GM21529 (cell line): ENCODE data around the gene PRR5.
"Not testable (repeated sequence)": the region's sequence is repeated elsewhere in the genome, so short reads cannot be mapped to it uniquely, and the experiment has no call there.

Experiments
- ATAC-seq: cut with Tn5 transposase; IDR thresholded peaks from one replicate; pipeline ENCODE4 v1.9.1; 2021; ENCODE audit not compliant: unreplicated experiment

PRR5 gene

DNA sequence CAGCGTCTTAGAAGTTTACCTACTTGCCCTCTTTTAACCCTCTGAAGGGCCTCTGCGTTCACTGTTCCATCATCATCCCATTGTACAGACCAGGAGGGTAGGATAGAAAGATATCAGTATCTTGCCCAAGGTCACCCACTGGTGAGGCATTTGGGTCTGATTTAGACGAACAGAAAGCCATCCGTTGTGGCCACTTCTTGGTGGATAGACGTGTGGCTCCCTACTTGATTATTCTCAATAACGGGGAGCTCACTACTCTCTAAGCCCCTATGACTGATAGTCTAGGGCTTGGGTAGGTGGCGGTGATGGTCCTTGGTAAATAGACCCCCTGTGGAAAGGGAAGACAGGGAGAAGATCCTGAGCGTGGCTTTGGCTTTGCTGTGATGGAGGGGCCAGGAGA lies 28.6 kb upstream of the PRR5 start:
- no peak for ATAC-seq

- not testable (repeated sequence) for ATAC-seq
Observed at GRCh38 chr22:44676066-44676440, 26.0 kb upstream of the PRR5 start.

DNA sequence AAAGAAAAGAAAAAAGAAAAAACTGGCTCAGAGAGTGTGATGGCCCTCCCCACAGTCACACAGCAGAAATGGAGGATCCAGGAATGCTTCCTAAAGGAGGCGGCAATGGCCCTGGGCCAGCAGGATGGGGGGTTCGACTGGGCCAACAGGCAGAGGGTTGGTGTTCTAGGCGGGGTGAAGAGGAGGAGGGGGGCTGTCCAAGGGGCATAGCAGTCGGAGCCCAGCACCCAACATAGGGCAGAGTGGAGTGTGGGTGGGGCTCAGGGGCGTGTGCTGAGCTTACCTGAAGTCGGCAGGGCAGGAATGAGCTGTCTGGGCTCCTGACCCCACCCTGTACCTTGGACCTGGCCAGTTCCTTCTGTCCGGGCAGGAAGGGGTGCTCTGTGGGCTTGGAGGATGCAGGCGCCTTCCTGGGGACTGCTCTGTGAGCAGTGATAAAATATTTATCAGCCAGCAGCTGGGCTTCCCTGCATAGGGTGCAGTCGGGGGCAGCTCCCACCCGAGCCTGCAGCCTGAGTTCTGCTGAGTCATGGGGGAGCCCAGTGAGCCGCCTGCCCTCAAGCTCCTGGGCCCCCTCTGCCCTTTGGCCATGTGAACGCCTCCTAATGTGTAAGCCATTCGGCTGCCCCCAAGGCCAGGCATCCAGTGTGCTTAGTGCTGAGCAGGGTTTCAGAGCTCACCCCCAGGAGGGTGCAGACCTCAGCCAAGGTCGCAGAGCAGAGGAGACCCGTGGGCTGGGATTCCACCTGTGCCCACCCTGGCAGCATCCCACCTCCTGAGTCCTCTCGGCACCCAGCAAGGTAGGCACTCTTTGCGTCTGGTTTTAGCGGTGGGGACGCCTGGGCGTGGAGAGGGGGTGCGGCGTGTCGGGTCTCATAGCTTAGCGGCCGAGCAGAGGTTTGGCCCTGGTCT lies 25.3 kb upstream of the PRR5 start:
- no peak for ATAC-seq

DNA sequence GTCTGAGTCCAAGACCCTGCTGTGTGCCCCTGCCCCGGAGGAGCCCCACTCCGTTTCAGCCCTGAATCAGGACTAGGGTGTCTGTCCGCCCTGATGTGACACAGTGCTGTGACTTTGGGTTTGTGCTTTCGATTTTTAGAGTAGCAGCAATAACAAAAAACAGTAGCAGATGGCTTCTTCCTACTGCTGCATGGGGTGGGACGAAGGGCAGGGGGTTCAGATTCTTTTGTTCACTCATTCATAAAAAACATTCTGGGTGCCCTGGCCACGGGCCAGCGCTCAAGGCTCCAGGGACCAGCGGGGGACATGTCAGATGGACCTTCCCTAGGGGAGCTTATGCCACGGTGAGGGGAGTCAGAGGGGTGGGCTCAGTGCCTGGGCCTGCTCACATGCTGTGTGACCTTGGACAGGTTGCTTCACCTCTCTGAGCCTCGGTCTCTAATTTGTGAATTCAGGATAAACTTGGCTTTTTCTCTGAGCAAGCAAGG lies 24.6 kb upstream of the PRR5 start:
- no peak for ATAC-seq

GRCh38 chr22:44677871-44678555 lies 24.0 kb upstream of the PRR5 start:
- no peak for ATAC-seq

DNA sequence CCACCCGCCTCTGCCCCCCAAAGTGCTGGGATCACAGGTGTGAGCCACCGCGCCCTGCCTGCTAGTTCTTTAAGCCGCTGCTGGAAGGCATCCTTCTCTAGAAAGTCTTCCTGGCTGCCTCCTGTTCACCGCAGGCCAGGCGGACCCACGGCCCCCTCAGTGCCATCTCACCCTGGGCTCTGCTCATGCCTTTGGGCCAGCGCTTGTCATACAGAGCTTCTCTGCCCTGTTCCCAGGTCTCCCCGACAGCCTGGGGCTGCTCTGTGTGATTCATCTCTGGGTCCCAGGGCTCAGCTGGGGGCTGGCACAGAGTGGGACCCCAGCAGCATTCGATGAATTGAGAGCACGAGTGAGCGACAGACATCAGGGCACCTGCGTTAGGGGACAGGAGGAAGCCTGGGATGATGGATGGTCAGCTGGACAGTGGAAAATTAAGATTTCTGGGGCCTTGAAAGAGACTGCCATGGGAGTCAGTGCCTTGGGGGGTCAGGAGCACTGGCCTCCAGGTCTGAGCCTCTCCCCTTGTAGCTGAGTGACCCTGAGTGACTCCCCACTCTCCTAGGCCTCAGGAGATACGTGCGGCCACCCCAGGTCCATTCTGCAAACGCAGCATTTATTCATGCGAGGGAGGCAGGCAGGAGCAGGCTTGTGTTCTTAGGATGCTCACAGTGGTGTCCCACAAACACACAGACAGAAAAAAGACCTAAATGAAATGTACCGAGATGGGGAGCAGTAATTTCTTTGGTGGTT lies 23.3 kb upstream of the PRR5 start:
- no peak for ATAC-seq

GRCh38 chr22:44679306-44679647 lies 22.7 kb upstream of the PRR5 start:
- not testable (repeated sequence) for ATAC-seq

DNA sequence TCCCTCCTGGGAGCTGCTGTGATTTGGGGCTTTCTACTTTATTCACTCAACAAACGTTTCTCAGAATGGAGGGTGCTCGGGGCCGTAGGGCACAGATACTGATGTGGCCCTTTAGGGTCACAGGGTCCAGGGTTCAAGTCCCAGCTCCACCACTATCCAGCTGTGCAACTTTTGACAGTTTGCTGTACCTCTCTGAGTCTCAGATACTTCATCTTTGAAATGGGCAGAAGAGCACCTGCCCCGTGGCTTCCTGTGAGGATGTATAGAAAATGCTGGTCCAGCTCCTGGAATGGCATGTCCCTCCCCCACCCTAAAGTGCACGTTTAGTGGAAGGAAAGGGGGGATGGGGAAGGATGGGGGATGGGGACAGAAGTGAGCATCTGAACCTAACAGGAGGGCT lies 21.9 kb upstream of the PRR5 start:
- ATAC-seq, result no peak

GRCh38 chr22:44680481-44680894 lies 21.5 kb upstream of the PRR5 start:
- ATAC-seq, result no peak

- no peak for ATAC-seq
Observed at GRCh38 chr22:44682556-44683168, 19.3 kb upstream of the PRR5 start.

GRCh38 chr22:44683237-44683636 lies 18.8 kb upstream of the PRR5 start:
- ATAC-seq, result peak; percentile 39

DNA sequence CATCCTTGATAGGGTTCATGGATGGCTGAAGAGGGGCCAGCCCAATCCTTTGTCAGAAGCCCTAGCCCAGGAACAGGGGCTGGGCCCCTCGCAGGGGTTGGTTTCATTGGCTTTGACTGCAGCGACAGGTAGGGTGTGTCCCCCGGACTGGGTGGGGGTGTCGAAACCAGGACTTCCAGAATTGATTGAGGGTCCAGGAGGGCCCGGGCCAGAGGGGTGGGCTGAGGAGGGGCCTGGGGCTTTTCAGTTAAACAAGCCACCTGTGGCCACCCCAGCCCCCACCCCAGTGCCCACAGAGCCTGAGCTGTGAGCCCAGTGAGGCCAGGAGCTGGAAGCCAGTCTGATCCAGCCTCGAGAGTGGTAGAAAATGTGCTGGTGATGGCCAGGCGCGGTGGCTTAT lies 18.1 kb upstream of the PRR5 start:
- no peak for ATAC-seq

- peak; percentile 55 for ATAC-seq
Observed at GRCh38 chr22:44684506-44685383, 17.3 kb upstream of the PRR5 start.

DNA sequence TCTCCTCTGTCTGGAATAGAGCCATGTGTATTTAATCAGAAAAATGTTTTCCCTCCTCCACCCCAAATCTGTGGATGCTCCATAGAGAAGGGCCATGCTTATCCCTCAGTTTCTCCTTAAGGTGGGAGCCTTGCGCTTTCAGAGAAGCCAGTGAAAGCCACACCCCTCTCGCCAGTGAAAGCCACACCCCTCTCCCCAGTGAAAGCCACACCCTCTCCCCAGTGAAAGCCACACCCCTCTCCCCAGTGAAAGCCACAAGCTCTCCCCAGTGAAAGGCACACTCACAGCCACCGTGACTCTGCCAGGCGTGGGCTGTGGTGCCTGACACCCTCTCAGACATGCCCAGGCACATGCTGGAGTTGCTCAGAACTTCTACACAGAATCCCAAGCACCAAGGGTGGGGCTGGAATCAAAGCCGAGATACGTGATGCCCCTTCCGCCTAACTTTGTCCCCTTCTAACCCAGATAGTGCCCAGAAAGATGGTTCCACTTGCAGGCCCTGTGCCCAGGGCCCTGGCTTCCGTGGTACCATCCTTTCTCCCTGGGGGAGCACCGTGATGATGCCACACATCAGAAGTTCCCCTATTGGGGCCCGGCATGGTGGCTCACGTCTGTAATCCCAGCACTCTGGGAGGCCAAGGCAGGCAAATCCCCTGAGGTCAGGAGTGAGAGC lies 16.5 kb upstream of the PRR5 start:
- no peak for ATAC-seq

GRCh38 chr22:44686873-44687600 lies 15.0 kb upstream of the PRR5 start:
- ATAC-seq, result no peak

DNA sequence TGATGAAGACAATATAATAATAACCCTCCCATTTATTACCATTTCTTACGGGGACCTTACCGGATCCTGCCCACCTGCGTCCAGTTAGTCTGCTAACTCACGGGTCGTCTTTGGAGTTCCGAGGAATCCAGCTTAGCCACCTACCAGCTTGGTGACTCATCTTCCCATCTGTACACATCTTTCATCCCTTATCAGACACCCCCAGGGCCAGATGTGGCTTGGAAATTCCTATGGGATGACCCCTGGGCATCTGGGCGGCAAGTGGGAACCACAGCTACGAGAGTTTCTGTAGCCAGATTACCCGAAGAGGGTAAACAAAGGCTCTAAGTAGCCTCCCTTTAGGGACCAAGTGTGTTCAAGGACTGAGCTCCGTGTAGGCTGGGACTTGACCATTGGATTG lies 12.8 kb upstream of the PRR5 start:
- ATAC-seq, result no peak

DNA sequence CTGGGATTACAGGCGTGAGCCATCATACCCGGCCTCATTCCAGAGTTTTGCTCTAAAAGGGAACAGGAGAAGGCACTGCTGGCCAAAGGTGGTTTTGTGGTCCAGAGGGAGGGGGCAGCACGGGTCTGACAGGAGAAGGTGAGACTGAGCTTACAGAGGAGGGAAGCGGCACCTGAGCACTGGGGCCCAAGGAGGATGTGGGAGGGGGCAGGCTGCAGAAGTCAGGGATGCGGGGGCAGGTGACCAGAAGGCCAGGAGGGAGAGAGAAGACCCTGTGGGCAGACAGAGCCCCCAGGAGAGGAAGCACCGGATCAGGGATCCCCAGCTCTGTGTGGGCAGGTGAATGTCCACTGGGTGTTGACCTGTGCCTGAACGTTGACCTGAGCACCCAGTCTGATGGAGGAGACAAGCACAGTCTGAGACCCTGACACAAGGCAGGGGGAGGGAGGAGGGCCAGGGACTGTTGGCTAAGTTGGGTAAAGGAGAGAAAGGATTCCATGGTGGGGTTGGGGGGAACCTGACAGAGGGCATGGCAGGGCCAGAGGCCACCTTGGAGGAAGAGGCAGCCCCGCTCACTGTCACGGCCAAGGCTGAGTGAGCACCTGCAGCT lies 12.0 kb upstream of the PRR5 start:
- no peak for ATAC-seq

GRCh38 chr22:44691796-44692661 lies 10.0 kb upstream of the PRR5 start:
- ATAC-seq, result no peak
